CD4-positive, alpha-beta T cell treated with Interferon gamma for 1 hour (primary cell): ENCODE data around the gene HK3.

Experiments
- DNase-seq: peaks from one replicate; pipeline ENCODE4 v3.0.0-alpha.2; 2020

Gene HK3

GRCh38 chr5:176902102-176902814 lies 3.1 kb upstream of the HK3 start:
- no peak for DNase-seq

- no peak for DNase-seq
Observed at GRCh38 chr5:176901260-176902101, 2.3 kb upstream of the HK3 start.

- no peak for DNase-seq
Observed at GRCh38 chr5:176900780-176901204, 1.6 kb upstream of the HK3 start.

- DNase-seq, result no peak
Observed at GRCh38 chr5:176899946-176900779, 1.0 kb upstream of the HK3 start.

- DNase-seq, result no peak
Observed at GRCh38 chr5:176897263-176897662, 1.9 kb downstream of the HK3 start.

- DNase-seq, result no peak
Observed at GRCh38 chr5:176895831-176896230, 3.3 kb downstream of the HK3 start.

- no peak for DNase-seq
Observed at GRCh38 chr5:176894298-176894697, 4.8 kb downstream of the HK3 start.

GRCh38 chr5:176892663-176893062 lies 6.5 kb downstream of the HK3 start:
- DNase-seq, result no peak

- no peak for DNase-seq
Observed at GRCh38 chr5:176891331-176891958, 7.7 kb downstream of the HK3 start.

- DNase-seq, result no peak
Observed at GRCh38 chr5:176890455-176891330, 8.5 kb downstream of the HK3 start.

GRCh38 chr5:176889321-176890280 lies 9.5 kb downstream of the HK3 start:
- no peak for DNase-seq

- DNase-seq, result no peak
Observed at GRCh38 chr5:176888865-176889165, 10.3 kb downstream of the HK3 start.

GRCh38 chr5:176888016-176888864 lies 10.9 kb downstream of the HK3 start:
- no peak for DNase-seq

GRCh38 chr5:176887252-176887849 lies 11.8 kb downstream of the HK3 start:
- no peak for DNase-seq

GRCh38 chr5:176886336-176887251 lies 12.6 kb downstream of the HK3 start:
- no peak for DNase-seq

- DNase-seq, result no peak
Observed at GRCh38 chr5:176884571-176884890, 14.6 kb downstream of the HK3 start.

GRCh38 chr5:176883700-176884570 lies 15.2 kb downstream of the HK3 start:
- no peak for DNase-seq

- no peak for DNase-seq
Observed at GRCh38 chr5:176882567-176882903, 16.6 kb downstream of the HK3 start.
